HG02610 (cell line): Measurements from ENCODE around the gene SKAP2.
A peak's percentile ranks its signal among the peaks of the same experiment; 100 is the strongest.

Experiments used
- ATAC-seq: cut with Tn5 transposase; IDR thresholded peaks from one replicate; pipeline ENCODE4 v1.9.1; 2021; ENCODE audit warnings: mild to moderate bottlenecking, moderate library complexity; ENCODE audit not compliant: unreplicated experiment

Gene SKAP2

DNA sequence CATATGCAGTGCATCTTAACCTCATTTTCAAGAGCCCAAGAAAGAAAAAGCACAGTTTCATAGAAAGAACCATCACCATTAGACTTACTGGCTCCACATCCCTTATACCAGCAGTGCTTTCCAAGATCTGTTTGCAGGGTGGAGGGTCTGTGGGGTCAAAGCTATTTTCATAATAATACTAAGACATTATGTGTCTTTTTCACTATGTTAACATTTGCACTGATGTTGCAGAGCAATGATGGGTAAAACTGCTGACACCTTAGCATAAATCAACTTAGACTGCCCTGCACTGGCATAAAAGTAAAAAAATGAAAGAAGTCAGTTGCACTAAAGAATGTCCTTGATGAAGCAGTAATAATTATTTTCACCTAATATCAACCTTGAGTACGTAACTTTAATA is 166.2 kb downstream of the SKAP2 start:
- ATAC-seq: no peak

DNA sequence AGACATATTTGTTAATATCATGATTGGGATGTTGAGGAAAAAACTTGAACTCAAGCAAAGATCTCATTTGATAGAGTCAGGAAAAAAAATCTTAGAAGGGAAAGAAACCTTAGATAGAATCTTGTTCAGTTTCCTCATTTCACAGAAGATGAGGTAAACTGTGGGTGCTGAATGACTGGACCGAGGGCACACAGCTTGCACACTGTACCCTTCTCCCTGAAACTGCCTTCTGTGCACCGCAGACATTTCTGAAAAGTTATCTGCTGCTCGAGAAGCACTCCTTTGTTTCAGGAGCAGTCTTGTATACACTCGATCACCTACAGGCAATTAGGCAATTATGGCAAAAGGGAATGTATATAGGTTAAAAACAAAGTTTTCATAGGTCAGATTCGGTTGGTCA is 167.4 kb downstream of the SKAP2 start:
- no peak for ATAC-seq

DNA sequence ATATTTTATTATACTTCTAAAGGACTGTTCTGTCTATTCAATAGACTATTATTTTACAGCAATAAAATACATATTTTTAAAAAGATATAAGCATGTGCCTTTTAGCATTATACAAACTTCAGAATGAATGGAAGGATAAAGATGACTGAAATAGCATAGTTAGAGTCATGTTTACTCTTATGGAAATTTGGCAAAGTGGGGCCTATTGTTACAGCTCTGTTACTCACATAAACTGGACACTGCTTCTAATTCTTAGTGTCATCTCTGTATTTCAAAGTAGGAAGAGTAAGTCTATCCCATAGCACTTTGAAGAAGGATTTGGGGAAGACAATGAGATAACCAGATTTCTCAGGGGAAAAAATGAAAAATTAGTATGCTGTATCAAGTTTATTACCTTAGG is 168.2 kb downstream of the SKAP2 start:
- no peak for ATAC-seq

DNA sequence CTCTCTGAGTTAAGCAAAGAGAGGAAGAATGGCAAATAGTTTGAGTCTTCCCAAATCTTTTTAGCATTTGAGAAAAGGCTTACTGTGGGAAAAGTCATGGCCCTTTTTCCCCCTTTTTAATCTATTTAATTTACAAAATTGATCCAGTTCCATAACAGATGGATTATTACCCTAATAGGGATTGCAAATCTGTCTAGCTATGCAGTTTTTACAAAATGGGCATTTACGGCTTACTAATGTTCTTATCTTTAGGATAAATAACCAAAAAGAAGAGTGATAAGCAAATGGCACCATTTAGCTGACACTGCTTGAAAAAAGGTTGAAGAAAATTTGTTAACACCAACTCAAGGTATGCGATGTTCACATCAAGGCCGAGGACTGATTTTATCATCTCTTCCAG is 169.7 kb downstream of the SKAP2 start:
- ATAC-seq: no peak

DNA sequence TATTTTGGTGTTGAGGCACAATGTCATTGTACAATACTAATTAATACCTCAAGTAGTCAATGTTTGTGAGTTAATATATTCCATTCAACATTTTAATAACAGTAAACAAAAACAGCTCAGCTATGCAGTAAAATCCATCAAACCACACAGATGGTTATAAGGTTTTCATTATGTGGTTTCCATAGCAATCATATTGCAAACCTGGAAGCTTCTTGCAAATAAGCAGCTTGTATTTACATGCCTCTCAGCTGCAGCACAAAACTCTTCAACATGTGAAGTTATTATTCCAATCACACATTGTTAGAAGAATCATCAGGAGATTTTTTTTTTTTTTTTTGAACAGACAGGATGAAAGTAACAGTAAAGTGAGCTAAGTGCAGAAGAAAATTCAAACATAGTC is 170.2 kb downstream of the SKAP2 start:
- no peak for ATAC-seq

DNA sequence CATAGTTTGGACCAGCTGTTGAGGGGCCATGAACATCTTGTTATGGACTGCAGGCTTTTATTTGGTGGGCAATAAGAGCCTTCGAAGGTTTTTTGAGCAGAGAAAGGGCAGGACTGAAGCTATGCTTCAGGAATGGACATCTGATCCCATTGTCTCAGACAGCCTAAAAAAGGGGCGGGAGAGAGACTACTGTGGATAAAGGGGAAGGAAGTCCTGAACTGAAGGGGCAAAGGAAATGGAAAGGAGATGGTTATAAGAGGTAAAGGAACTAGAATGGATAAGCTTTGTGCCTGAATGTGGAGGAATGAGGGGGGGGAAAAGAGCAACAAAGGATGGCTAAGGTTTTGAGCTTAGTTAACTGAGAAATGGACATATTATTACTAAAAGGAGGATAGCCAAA is 172.5 kb downstream of the SKAP2 start:
- ATAC-seq: no peak

DNA sequence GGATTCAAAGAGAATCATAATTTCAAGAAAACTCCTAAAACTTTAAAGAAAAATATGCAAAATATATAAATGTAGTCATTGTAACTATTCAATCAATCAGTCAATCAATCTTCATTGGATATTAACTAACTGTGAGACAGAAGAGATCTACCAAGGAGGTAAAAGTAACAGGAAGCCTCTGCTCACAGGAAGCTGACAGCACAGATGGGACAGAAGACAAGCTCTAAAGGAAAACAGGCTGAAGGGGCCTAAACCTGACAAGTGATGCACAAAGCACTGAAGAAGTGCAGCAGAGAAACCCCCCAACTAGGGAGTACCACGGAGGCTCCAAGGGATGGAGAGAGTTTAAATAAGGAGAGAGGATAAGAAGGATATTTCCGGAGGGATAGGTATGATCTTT is 173.0 kb downstream of the SKAP2 start:
- ATAC-seq: no peak

DNA sequence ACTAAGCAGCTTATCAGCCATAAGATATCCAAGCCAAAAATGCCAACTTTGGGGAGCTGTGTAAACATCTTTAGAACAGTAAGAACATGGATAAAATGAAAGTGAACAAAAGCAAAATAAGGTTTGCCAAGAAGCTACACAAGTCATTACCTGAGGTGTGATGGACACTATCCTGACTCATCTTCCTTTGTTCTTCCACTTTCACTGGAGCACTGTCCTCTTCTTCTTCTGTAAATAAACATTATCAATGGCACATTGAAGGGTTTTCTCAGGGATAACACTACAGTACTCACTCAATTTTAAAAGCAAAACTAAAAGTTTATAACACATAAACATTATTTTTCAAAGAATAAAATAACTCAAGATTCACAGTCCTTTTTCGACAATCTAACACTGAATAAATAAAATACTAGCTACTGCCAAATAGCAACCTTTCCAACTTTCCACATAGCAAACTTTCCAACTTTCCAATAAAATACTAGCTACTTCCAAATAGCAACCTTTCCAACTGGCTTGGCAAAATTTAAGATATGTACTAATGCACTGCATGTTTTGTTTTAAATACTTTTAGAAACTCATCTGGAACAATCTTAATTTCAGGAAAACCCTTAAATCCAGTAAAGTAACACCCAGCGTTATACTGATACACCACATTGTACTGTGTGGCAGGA is 174.1 kb downstream of the SKAP2 start:
- no peak for ATAC-seq

DNA sequence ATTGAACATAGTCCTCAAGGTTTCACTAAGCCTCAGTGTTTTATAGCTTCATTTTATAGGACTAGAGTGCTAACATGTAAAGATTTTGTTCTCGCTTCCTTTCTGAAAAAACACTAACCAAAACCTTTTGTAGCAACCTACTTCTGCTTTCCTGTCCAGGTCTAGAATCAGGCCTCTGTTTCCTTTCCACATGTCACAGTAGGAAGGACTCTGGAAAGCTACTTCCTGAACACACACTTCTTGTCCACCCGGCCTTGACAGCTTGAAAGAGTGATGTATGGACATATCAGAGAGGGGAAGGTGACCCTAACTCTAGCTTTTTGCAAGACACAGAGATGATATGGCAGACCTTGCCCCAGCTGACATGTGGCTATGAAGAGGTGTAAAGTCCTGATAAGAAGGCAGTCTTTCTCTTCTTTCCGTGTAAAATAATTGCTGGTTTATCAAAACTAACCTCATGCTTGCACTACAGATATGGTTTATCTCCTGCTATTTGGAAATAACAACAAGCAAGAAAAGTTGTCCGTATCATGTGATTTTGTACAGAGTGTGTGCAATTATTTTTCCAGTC is 175.4 kb downstream of the SKAP2 start:
- ATAC-seq: peak; percentile 60

DNA sequence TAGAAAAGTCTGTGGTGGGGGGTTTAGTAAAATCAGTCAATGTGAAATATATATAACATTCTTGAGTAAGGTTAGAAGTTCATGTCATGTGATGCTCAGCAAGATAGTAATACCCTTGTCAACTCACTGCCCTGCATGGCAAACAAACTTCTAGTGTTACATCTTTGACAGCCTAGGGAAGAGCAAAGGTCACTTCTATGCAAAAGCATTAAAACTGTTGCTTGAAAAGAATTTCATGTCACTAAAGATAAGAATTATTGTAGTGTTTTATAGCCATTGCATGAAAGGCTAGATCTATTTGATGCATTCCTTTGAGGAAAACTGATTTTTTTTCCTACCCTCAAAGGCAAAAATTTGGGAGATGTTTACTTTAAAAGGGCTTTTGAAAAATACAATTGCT is 176.0 kb downstream of the SKAP2 start:
- no peak for ATAC-seq

DNA sequence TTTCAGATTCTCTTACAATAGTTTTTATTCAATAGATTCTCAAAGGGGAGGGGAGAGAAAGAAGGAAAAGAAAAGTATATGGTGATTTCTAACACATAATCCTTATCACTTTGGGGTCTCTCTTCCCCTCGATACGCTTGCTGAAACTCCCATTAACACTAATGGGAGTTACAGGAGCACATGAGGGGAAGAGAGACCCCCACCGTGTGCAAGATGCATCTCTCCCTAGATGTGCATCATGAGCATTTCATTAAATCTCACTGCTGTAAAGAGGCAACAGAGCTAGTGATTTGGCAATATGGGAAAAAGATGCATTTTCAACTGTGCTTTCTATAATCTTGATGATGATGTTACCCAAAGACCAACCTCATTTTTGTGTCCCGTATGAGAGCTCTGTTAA is 177.4 kb downstream of the SKAP2 start:
- no peak for ATAC-seq

DNA sequence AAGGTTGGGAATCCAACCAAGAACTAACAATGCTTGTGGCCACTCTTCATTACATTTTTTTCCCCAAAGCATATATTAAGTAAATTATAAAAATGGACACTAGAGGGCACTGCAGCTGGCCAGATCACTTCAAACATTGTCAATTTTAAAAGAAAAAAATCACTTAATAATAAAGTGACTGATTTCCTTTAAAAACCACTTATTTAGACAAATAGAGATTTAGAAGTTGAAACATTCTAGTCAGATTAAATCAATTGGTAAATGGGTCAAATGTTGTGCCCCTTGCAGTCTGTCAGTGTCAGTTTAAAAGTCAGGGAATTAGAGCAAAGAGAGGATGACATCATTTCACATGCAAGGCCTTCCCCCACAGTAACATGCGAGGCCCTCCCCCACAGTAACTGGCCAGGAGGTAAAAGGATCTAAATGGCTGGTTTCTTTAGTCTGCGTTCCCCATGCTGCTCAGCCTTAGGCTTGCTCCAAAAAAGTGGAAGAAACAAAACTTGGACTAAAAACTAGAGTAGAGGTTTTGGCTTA is 177.9 kb downstream of the SKAP2 start:
- ATAC-seq: no peak

DNA sequence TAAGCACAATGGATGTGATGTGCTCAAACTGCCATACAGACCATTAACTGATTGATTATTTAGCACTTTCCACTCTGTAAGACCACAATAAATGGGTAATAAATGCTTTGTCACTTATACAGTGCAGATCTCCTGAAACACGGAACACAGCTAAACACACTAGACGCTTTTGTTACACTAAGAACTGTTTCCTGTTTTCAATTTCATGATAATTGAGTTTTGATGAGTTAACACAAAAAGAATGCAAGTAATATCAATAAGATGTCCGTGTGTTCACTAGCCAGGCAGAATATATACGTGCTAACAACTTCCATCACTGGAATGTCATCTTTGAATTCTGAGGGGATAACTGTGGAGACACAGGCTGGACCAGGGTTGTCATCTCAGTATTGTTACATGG is 178.8 kb downstream of the SKAP2 start:
- no peak for ATAC-seq

DNA sequence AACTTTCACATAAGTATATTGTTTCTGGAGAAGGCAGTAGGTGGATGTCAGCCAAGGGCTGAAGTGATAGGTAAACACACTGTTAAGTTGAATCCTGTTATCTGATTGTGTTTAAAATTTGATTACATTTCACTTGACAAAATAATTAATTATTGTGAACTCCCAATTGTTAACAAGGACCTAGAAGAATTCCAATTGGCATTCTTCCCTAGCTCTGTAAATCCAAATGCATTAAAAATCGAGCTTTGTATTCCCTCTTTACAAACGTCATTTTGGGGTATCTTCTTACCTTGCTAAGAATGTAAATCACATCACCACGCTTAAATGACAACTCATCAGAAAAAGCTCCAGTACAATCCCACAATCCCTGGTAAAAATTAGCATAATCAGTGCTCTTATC is 179.9 kb downstream of the SKAP2 start:
- ATAC-seq: no peak

DNA sequence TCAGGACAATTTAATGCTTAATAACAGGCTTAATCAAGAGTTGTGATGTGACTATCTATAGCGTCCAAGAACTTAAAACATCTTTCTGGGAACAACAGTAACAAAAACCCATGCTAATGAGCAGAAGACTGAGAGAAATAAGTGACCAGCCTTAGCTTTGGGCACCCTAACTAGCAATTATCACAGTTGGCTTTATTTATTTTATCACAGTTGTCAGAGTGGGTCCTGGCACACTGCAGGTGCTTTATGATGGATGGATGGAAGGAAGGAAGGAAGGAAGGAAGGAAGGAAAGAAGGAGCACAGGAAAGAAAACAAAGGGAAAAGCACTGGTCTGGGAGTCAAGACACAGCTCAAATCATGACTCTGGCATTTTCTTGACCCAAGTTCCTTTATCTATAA is 181.1 kb downstream of the SKAP2 start:
- no peak for ATAC-seq

DNA sequence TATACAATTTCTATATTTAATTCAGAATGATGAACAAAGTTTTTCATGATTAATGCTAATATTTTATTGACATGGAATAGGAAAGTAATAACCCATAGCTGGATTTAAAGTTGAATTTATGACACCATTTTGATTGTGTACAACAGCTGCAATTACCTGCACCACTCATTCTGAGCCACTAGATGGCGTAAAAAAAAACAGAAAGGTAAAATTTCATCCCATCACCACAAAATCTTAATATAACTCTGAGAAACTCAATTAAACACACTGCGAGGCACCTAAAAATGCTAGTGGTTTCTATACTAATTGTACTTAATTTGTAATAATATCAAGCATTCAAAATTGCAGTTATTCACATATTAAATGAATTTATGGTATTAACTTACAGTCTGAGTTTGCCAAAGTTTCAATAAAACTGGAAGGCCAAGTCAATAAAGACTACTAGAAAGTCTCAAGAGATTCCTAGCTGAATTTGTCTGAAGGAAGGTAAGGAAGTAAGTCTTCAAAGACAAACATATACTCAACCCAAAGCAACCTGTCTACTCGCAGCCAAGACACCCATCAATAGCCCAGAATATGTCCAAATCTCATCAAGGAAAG is 182.5 kb downstream of the SKAP2 start:
- no peak for ATAC-seq

DNA sequence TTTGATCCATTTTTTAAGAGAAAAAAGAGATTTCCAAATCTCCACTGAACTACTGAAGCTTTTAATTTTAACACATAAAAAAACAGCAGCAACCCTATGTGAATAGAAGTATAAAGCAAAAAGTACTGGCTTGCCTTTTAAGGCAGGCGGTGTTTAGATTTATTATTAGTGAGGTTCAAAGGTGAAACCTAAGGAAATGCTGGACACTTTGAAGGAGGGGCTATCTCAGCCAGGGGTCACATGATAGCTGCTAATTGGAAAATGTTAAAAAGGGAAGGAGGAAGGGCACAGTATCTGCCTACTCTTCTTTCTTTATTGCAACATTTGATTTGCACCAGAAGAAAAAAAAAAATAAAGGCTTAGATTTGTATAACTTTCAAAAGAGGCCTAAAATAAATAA is 183.8 kb downstream of the SKAP2 start:
- ATAC-seq: no peak

DNA sequence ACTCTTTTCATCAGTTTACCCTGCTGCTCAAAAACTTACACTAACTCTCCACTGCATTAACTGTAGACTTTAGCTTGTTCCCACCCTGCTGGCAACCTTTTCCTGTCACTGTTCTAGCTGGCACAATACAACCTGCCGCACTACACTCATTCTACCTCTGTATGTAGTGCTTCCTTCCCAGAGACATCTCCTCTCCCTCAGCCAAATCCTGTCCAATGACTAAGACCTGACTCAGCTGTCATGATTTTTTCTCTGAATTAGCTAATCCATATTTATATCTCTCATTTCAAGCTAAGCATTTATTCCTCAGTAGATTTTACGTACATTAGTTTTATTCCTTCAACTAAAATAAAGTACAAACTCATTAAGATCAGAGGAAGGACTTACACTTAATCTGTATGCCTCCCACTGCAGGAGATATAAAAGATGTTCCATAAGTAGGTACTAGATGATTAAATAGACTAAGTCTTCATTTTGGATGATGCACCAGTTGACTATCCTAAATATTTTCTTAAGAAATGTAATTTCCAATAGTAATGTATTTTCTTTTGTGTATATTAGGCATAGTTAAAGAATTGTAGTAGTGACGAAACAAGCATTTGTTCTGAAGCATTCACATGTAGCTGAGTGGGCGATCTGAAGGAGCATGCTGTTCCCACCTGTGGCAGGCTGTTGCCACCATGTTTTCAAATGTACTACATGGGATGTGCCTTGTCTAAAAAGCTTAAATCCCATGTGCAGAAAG is 189.1 kb downstream of the SKAP2 start:
- no peak for ATAC-seq

DNA sequence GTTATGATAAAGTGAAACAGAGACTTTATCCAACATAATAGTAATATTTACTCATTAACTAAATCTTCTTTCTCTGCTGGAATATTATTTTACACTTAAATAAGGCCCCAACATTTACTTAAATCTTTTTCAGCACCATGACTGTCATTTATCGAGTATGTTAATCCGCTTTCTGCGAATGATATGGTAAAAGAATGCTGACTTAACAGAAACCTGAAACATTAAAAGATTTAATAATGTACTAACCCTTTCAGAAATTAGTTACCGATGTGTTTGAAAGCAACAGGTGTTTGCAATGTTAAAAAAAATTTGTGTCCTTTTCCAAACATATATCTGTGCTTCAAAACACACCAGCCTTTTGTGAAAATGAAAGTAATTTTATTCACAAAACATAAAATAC is 190.5 kb downstream of the SKAP2 start:
- ATAC-seq: no peak

DNA sequence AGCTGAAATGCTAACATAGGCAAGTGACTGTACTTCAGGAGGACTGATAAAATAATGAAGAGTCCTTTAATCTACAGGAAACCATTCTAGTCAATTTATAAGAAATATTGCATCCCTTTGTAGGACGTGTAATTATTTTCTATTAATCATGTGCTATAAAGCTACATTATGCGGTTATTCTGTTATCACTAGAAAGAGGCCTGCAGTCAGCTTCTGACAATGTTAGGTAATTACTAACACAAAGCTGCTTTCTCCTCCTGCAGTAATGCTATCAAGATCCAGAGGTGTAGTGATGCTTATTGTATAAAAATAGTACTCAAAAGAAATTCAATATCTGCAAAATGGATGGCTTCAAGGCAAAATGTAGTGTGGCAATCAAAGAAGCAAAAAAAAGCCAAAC is 191.1 kb downstream of the SKAP2 start:
- ATAC-seq: no peak

DNA sequence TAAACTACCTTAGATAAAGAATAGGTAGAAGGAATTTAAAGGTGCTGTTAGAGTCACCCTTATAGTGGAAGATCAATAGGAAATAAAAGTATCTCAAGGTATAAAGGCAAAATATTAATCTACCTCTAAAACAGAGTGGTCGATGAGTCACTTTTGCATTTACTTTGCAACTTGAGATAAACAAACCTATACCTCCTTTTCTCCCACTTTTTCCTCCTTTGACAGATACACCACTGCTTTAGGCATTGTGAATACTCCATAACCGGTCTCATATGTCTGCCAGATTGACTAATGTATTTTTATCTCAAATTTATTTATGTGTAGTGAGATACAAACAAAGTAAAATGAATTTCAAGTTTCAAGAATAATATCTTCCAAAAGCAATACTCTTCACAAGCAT is 193.5 kb downstream of the SKAP2 start:
- ATAC-seq: no peak

DNA sequence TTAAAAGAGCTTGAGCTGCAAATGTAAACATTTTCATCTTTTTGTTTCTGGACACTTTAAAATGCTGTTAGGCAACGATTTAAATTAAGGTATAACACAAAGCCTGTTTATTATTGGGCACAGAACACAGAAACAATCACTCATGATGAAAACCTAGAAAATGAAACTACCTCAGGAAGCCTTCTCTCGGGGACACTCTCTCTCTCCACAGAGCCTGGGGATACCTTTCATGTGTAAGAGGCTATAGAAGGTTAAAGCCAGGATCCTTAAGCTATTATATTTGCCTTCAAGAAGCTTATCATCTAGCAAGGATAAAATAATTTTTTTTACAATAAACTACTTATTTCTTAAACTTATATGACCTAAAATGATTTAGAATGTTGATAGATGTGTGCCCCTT is 194.1 kb downstream of the SKAP2 start:
- no peak for ATAC-seq
